GM12874 (cell line): ENCODE data around the gene ITGA8.

Experiments
- TF ChIP-seq, protein P1 (sequence below): IDR thresholded peaks from 2 replicates; pipeline ENCODE4 v1.5.1; 2011; ENCODE audit warnings: low read depth, mild to moderate bottlenecking, control low read depth, low read length, moderate library complexity; ENCODE audit not compliant: insufficient read depth

Gene ITGA8

DNA sequence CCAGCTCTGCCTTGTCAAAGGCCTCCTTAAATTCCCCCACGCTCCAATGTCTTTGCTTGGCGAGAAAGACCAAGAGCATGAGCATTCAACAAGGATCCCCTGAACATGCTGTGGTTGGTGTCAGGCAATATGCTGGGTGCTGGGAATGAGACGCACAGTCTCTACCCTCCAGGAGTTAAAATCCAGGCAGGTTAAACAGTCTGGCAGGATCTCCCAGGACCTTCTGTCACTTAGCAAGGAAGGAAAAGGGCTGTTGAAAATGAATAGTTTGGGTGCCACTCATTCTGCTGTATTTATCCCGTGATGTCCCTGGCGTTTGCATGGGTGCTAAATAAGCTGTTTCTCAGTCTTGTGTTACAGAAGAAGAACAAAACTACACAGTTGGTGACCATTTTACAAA lies 21.9 kb upstream of the ITGA8 start:
- TF ChIP-seq, protein P1, sequence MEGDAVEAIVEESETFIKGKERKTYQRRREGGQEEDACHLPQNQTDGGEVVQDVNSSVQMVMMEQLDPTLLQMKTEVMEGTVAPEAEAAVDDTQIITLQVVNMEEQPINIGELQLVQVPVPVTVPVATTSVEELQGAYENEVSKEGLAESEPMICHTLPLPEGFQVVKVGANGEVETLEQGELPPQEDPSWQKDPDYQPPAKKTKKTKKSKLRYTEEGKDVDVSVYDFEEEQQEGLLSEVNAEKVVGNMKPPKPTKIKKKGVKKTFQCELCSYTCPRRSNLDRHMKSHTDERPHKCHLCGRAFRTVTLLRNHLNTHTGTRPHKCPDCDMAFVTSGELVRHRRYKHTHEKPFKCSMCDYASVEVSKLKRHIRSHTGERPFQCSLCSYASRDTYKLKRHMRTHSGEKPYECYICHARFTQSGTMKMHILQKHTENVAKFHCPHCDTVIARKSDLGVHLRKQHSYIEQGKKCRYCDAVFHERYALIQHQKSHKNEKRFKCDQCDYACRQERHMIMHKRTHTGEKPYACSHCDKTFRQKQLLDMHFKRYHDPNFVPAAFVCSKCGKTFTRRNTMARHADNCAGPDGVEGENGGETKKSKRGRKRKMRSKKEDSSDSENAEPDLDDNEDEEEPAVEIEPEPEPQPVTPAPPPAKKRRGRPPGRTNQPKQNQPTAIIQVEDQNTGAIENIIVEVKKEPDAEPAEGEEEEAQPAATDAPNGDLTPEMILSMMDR = no peak

DNA sequence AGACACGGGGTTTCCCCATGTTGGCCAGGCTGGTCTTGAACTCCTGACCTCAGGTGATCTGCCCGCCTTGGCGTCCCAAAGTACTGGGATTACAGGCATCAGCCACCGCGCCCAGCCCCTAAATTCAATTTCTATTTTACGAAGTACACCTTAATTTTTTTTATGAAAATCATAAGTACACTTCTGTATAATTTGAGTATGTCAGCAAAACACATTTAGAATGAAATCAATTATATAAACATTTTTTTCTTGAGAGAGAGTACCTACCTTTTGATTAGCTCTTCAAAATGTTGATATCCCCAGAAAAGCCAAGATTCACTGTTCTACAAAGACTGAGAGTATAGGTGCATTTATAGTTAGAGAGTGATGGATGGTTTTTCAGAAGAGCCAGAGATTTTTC lies 20.5 kb upstream of the ITGA8 start:
- TF ChIP-seq, protein P1 = no peak

DNA sequence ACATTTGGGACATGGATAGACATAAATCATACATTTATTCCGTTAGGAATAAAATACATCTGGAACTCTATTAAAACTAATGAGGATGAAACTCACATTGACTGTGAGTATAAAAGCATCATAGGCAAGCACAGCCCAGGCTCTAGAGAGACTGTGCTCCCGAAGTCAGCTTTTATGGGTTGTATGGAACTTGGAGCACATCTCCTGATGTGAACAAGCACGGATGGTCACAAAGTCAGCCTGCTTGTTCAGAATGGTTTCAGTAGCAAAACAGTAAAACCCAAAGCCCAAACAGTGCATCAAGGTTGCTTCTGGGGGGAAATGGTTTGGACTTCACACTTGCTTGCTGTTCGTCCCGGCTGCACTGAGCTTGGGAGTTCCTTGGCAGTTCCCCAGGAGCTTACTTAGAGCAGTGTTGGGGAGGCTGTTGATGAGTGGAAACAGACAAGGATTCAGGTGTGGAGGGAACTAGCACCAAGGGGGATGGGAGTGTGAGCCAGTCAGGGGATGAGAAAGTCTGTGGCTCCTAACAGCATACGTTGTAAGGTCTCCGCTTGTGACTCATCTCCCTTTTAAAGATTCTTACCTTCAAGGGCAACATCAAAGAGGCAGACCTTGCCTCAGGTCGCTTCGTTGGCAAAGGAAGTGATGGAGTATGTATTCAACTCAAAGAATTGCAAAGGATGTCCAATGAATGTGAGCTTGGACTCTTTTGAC lies 19.7 kb upstream of the ITGA8 start:
- TF ChIP-seq, protein P1 = no peak

DNA sequence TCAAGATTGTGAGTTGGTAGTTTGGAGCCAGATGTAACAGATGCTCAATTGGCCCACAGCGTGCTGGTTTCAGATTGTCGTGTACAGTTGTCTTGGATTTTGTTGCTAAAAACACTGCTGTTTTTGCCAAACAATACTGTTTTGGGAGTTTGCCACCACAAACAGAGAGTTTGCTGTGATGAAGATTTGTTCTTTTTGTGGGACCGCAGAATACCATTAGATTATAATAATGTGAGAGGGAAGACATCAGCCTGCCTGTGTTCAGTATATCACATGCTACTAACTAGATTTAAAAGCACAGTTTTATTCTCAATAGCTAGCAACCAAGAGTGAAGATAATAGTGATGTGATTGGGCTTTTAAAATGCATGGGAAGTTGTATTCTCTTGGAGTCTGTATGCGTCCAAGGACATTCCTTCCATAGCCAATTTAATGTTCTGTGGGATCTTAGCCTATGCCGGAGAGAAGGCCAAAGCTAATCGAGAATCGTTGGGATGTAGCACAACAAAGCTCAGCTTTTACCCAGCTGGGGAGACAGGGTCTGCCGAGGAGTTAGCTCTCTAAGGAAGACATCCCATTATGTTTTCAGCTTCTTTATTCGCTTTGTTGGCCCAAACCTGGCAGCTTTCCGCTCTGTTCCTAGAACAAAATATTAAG lies 18.7 kb upstream of the ITGA8 start:
- TF ChIP-seq, protein P1 = no peak

DNA sequence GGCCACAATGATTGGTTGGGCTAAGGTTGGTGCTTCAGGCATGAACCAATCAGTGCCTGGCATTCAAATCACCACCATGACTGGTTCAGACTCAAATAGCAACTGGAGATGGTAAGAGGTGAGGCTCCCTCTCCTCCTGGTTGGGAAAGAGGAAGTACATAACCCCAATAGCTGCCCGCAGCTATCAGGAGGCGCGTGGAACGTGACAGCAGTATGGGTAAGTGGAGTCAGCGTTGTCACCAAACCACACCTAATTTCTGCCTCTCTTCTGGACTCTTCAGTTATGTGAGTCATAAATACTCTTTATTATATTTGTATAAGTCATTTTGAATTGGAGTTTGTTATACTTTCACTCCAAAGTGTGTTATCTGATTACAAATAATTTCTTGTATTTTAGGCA lies 17.9 kb upstream of the ITGA8 start:
- TF ChIP-seq, protein P1 = no peak

DNA sequence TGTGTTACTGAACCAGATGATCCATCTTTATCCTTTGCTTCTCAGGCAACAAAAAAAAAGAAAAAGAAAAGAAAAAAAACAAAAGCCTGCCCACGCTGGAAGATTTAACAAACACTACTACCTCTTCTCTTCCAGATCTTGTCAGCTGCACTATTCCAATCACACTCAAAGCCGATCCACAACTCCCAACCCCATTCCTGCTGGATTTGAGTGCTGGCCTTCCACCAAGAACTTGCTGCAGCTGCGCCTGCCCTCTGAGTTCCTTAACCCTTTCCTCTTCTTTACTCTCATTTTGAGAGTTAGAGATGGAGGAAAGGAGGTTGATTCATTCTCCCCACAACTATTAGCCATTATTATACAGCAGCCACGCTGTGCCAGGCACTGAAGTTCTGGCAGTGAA lies 16.0 kb upstream of the ITGA8 start:
- TF ChIP-seq, protein P1 = no peak

DNA sequence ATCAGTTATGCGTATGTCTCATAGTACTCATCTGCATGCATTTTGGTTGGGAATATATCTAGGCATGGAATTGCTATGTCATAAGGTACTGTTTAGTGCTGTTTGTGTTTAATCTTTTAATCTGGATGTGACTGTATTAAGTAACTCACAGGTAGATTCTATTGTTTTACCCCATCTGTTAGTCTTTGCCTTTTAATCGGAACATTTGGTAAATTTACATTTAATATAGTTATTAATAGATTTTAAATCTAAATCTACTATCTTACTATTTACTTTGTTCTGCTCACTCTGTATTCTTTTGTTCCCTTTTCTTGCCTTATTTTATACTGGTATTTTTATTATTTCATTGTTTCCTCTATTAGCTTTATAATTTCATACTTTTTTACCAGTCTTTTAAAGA lies 10.6 kb upstream of the ITGA8 start:
- TF ChIP-seq, protein P1 = no peak
